Trophoblast cell (in vitro differentiated cells and primary cell): ENCODE measurements around the gene CCDC12.

Experiments used
- DNase-seq, 2 donors: peaks; one replicate each; pipeline ENCODE4 v3.0.0-alpha.2; 2016
- H2AFZ ChIP-seq: 2 replicates; pipeline ENCODE4 v1.6.1; 2013; ENCODE audit warnings: low read length, moderate library complexity, mild to moderate bottlenecking; ENCODE audit not compliant: insufficient read depth, poor library complexity
- H2AK5ac ChIP-seq: 2 replicates; pipeline ENCODE4 v1.6.1; 2013; ENCODE audit warnings: mild to moderate bottlenecking, low read length
- H2BK120ac ChIP-seq: 2 replicates; pipeline ENCODE4 v1.6.1; 2013; ENCODE audit warnings: low read length, mild to moderate bottlenecking, moderate library complexity; ENCODE audit not compliant: insufficient read depth, poor library complexity
- H2BK12ac ChIP-seq: 2 replicates; pipeline ENCODE4 v1.6.1; 2013; ENCODE audit warnings: mild to moderate bottlenecking, low read length, moderate library complexity
- H2BK5ac ChIP-seq: 2 replicates; pipeline ENCODE4 v1.6.1; 2013; ENCODE audit warnings: low read length, low read depth, moderate library complexity, mild to moderate bottlenecking; ENCODE audit not compliant: poor library complexity
- H3K14ac ChIP-seq: 2 replicates; pipeline ENCODE4 v1.6.1; 2013; ENCODE audit warnings: mild to moderate bottlenecking, low read length
- H3K18ac ChIP-seq: 2 replicates; pipeline ENCODE4 v1.6.1; 2013; ENCODE audit warnings: mild to moderate bottlenecking, low read length
- H3K23ac ChIP-seq: 2 replicates; pipeline ENCODE4 v1.6.1; 2013; ENCODE audit warnings: low read length
- H3K27ac ChIP-seq: 2 replicates; pipeline ENCODE4 v1.5.1; 2013; ENCODE audit warnings: low read depth, mild to moderate bottlenecking, inconsistent platforms, low read length, moderate library complexity
- H3K27me3 ChIP-seq: 2 replicates; pipeline ENCODE4 v1.6.1; 2013; ENCODE audit warnings: inconsistent platforms, mild to moderate bottlenecking, low read length, moderate library complexity; ENCODE audit not compliant: insufficient read depth
- H3K36me3 ChIP-seq, 2 experiments: 1 replicate in 1 of 2; 2 replicates in 1 of 2; pipeline ENCODE4 v1.6.1; 2013; ENCODE audit warnings: low read length in 2 of 2, mild to moderate bottlenecking in 2 of 2, moderate library complexity in 1 of 2; ENCODE audit not compliant: insufficient read depth in 2 of 2, control insufficient read depth in 1 of 2
- H3K4ac ChIP-seq: 2 replicates; pipeline ENCODE4 v1.6.1; 2013; ENCODE audit warnings: low read depth, mild to moderate bottlenecking, low read length, moderate library complexity
- H3K4me1 ChIP-seq, 2 experiments: 1 replicate in 1 of 2; 2 replicates in 1 of 2; pipeline ENCODE4 v1.6.1; 2013; ENCODE audit warnings: low read length in 2 of 2, mild to moderate bottlenecking in 2 of 2, moderate library complexity in 1 of 2; ENCODE audit not compliant: insufficient read depth in 2 of 2, control insufficient read depth in 1 of 2
- H3K4me2 ChIP-seq: 2 replicates; pipeline ENCODE4 v1.6.1; 2013; ENCODE audit warnings: inconsistent platforms, mild to moderate bottlenecking, low read length, moderate library complexity
- H3K4me3 ChIP-seq: 2 replicates; pipeline ENCODE4 v1.5.1; 2013; ENCODE audit warnings: mild to moderate bottlenecking, low read depth, low read length, inconsistent platforms
- H3K79me1 ChIP-seq: one replicate; pipeline ENCODE4 v1.6.1; 2013; ENCODE audit warnings: low read length
- H3K79me2 ChIP-seq: 2 replicates; pipeline ENCODE4 v1.6.1; 2013; ENCODE audit warnings: low read length, mild to moderate bottlenecking; ENCODE audit not compliant: control insufficient read depth, insufficient read depth, poor library complexity
- H3K9ac ChIP-seq: 2 replicates; pipeline ENCODE4 v1.6.1; 2013; ENCODE audit warnings: mild to moderate bottlenecking, low read length
- H3K9me3 ChIP-seq: 2 replicates; pipeline ENCODE4 v1.6.1; 2013; ENCODE audit warnings: low read depth, mild to moderate bottlenecking, control low read depth, inconsistent platforms, low read length; ENCODE audit not compliant: insufficient read depth
- H4K12ac ChIP-seq: 2 replicates; pipeline ENCODE4 v1.6.1; 2013; ENCODE audit warnings: low read depth, mild to moderate bottlenecking, low read length, moderate library complexity
- H4K8ac ChIP-seq: 2 replicates; pipeline ENCODE4 v1.6.1; 2013; ENCODE audit warnings: low read depth, mild to moderate bottlenecking, low read length, moderate library complexity
- H4K91ac ChIP-seq: one replicate; pipeline ENCODE4 v1.6.1; 2013; ENCODE audit warnings: low read depth, mild to moderate bottlenecking, low read length, moderate library complexity
- WGBS: extraction: QIAGEN DNeasy Blood & Tissue Kit; methylation state at CpG from one replicate; pipeline ENCODE4 v1.1.7; 2013; ENCODE audit warnings: missing lambda C conversion rate; ENCODE audit not compliant: insufficient read length, insufficient coverage; ENCODE audit errors: extremely low coverage; 5-methylcytosine and 5-hydroxymethylcytosine counted together

CCDC12 gene

DNA sequence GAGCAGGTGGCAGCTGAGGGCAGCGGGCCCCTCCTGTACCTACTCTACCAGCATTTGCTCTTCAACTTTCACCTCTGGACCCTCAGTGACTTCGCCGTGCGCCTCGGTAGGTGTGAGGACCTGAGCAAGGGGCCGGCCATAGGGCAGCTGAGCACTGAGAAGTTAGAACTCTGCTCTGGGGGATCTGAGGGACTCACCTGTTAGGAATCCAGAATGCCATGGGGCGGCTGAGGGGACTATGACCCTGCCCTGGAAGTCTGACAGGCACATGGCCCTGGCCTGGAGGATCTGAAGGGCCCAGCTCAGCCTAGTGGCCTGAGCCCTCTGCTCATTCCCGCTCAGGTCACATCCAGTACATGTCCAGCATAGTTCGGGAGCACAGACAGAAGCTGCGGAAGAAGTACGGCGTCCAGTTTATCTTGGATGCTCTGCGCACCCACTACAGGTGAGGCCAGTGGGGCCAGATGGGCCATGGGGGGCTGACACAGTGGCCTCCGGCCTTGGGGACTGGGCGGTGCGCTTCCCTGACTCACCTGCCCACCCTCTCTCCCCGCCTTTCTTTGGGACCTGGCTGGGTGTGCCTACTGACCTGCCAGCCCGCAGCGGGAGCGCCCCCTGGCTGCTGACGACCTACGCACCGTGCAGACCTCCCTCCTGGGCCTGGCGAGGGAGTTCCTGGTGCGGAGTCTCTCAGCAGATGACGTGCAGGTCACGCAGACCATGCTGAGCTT is 21.7 kb upstream of the CCDC12 start:
- WGBS = no CpG with 5 or more reads among the region's 27 CpGs
- H3K4me2 ChIP-seq = no peak overlapping the region
- no peak overlapping the region for H3K18ac ChIP-seq
- no peak overlapping the region for H4K12ac ChIP-seq
- DNase-seq = peak; percentile 65 to 85
- no peak overlapping the region for H2BK120ac ChIP-seq
- no peak overlapping the region for H4K91ac ChIP-seq
- no peak overlapping the region for H2BK5ac ChIP-seq
- H3K14ac ChIP-seq = no peak overlapping the region
- no peak overlapping the region for H3K9ac ChIP-seq
- peaks cover 0 to 2% of the 10 kb centered on the region in 2 experiments for H3K4me1 ChIP-seq
- H2BK12ac ChIP-seq = no peak overlapping the region
- H3K27me3 ChIP-seq = no peaks in the 10 kb centered on the region
- no peak overlapping the region for H2AK5ac ChIP-seq
- no peak overlapping the region for H3K4me3 ChIP-seq
- H3K27ac ChIP-seq = no peak overlapping the region
- no peak overlapping the region for H2AFZ ChIP-seq
- H3K79me1 ChIP-seq = no peaks in the 10 kb centered on the region
- no peak overlapping the region for H4K8ac ChIP-seq
- peaks cover 5% of the 10 kb centered on the region for H3K9me3 ChIP-seq
- no peak overlapping the region for H3K4ac ChIP-seq
- H3K23ac ChIP-seq = no peak overlapping the region
- H3K79me2 ChIP-seq = no peaks in the 10 kb centered on the region
- peaks cover 56 to 58% of the 10 kb centered on the region in 2 experiments for H3K36me3 ChIP-seq

DNA sequence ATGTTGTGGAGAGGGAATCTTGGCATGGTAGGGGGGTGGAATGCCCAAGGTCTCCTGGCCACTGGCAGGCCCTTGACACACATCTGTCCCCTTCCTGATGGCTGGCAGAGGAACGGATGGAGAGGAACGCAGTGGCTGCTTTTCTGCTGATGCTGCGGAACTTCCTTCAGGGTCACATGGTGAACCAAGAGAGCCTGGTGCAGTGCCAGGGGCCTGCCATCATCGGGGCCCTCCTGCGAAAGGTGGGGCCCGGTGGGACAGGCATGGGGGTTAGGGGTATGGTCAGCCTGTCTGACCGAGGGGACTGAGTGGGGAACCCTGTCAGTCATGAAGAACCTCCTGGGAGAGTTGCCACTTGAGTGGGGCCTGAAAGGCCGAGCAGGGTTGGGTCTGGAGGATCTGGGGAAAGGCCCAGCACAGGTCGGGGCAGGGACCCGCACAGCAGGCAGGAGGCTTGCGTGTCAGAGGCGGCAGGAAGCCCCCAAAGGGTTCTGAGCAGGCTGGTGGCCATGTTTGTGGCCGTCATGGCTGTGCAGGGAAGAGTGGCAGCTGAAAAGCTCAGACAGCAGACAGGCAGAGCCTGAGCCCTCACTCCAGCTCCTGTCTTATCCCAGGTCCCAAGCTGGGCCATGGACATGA is 21.0 kb upstream of the CCDC12 start:
- Histone ChIP-seq H2AFZ (no peak overlapping the region), H3K4ac (no peak overlapping the region), H3K4me1 (peaks cover 0 to 2% of the 10 kb centered on the region in 2 experiments), H2BK12ac (no peak overlapping the region), H3K36me3 (peaks cover 49 to 53% of the 10 kb centered on the region in 2 experiments), H4K8ac (no peak overlapping the region), H3K23ac (no peak overlapping the region), H3K4me3 (no peak overlapping the region), H2AK5ac (no peak overlapping the region), H2BK5ac (no peak overlapping the region), H3K4me2 (no peak overlapping the region), H3K18ac (no peak overlapping the region), H3K27ac (no peak overlapping the region), H4K12ac (no peak overlapping the region), H3K27me3 (no peaks in the 10 kb centered on the region), H3K14ac (no peak overlapping the region), H3K9me3 (peaks cover 5% of the 10 kb centered on the region), H2BK120ac (no peak overlapping the region), H4K91ac (no peak overlapping the region), H3K79me1 (no peaks in the 10 kb centered on the region), H3K79me2 (no peaks in the 10 kb centered on the region), H3K9ac (no peak overlapping the region)
- no peak for DNase-seq
- WGBS = no CpG with 5 or more reads among the region's 13 CpGs

DNA sequence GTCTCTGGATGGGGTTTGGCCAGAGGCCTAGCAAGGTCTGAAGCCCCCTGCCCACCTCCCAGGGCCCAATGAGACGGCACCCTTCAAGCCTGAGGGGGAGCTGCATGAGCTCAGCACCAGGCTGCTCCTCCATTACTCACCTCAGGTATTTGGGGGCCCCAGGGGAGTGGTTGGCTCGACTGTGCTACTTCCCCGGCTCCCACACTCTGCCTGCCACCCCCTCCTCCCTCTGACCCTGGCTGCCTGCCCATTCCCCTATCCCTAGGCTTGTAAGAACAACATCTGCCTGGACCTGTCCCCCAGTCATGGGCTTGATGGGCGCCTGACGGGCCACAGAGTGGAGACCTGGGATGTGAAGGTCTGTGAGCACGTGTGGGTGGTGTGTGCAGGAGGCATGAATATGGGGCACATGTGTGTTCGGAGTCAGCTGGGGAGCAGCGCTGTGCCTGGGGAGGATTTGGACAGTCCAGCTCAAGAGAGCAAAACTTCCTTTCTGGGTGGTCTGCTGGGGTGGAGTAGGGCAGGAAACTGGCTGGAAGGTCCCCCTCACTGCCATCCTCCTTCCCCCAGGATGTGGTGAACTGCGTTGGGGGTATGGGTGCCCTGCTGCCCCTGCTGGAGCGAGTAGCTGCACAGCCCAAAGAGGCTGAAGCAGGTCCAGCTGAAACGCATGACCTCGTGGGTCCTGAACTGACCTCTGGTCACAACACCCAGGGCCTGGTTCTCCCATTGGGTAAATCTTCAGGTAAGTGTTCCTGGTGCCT is 20.3 kb upstream of the CCDC12 start:
- Histone ChIP-seq H3K14ac (no peak overlapping the region), H2BK5ac (no peak overlapping the region), H3K4ac (no peak overlapping the region), H3K79me1 (no peaks in the 10 kb centered on the region), H2AK5ac (no peak overlapping the region), H3K4me3 (no peak overlapping the region), H4K12ac (no peak overlapping the region), H3K9me3 (peaks cover 5% of the 10 kb centered on the region), H3K4me1 (peaks cover 0 to 2% of the 10 kb centered on the region in 2 experiments), H3K79me2 (no peaks in the 10 kb centered on the region), H2AFZ (no peak overlapping the region), H3K4me2 (no peak overlapping the region), H3K18ac (no peak overlapping the region), H2BK120ac (no peak overlapping the region), H3K23ac (no peak overlapping the region), H3K9ac (no peak overlapping the region), H4K91ac (no peak overlapping the region), H4K8ac (no peak overlapping the region), H2BK12ac (no peak overlapping the region), H3K27ac (no peak overlapping the region), H3K27me3 (no peaks in the 10 kb centered on the region), H3K36me3 (peaks cover 42 to 46% of the 10 kb centered on the region in 2 experiments)
- DNase-seq = no peak
- WGBS = no CpG with 5 or more reads among the region's 12 CpGs

DNA sequence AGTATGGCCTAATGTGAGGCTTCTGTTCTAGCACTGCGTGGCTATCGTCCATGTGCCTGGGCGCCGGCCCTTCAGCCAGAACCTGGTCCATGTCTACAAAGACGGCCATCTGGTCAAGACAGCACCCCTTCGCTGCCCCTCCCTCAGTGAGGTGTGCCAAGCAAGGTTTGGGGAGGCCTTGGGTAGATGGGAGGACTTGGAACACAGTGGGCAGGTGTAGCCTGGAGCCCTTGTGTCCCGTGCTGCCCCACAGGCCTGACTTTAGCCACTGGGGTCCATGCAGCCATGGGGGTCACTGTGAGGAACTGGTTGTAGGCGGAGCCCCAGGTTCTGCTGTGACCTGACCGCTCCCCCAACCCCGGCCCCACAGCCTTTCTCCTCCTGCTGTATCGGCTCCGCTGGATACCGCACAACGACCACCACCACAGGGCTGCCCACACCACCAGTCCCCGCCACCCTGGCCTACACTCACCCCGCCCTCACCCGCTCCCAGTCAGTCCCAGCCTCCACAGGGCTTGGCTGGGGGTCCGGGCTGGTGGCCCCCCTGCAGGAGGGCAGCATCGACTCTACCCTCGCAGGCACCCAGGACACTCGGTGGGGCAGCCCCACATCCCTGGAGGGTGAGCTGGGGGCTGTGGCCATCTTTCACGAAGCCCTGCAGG is 19.5 kb upstream of the CCDC12 start:
- peaks cover 43 to 46% of the 10 kb centered on the region in 2 experiments for H3K36me3 ChIP-seq
- H3K27ac ChIP-seq = no peak overlapping the region
- no CpG with 5 or more reads among the region's 22 CpGs for WGBS
- H2BK12ac ChIP-seq = no peak overlapping the region
- H4K8ac ChIP-seq = no peak overlapping the region
- no peak overlapping the region for H2AFZ ChIP-seq
- H3K18ac ChIP-seq = no peak overlapping the region
- no peaks in the 10 kb centered on the region for H3K27me3 ChIP-seq
- H3K79me2 ChIP-seq = no peaks in the 10 kb centered on the region
- peaks cover 5% of the 10 kb centered on the region for H3K9me3 ChIP-seq
- no peak overlapping the region for H2BK5ac ChIP-seq
- no peak overlapping the region for H4K91ac ChIP-seq
- H3K4ac ChIP-seq = no peak overlapping the region
- no peak overlapping the region for H3K9ac ChIP-seq
- no peak overlapping the region for H3K4me2 ChIP-seq
- no peak overlapping the region for H2AK5ac ChIP-seq
- peaks cover 0 to 2% of the 10 kb centered on the region in 2 experiments for H3K4me1 ChIP-seq
- H3K79me1 ChIP-seq = no peaks in the 10 kb centered on the region
- DNase-seq = no peak
- no peak overlapping the region for H4K12ac ChIP-seq
- no peak overlapping the region for H2BK120ac ChIP-seq
- no peak overlapping the region for H3K14ac ChIP-seq
- no peak overlapping the region for H3K23ac ChIP-seq
- no peak overlapping the region for H3K4me3 ChIP-seq
